NB4 (cell line): ENCODE data around the gene DST.
"Not testable (repeated sequence)": the region's sequence is repeated elsewhere in the genome, so short reads cannot be mapped to it uniquely, and the experiment has no call there.

ENCODE experiments used
- DNase-seq: peaks from one replicate; pipeline ENCODE4 v3.0.0; 2010; ENCODE audit warnings: low read depth
- H3K4me3 ChIP-seq: one replicate; pipeline ENCODE4 v1.5.1; 2011; ENCODE audit warnings: mild to moderate bottlenecking, low read depth, low read length, moderate library complexity
- CTCF ChIP-seq: IDR thresholded peaks from one replicate; pipeline ENCODE4 v1.5.1; 2012; ENCODE audit warnings: low read depth, low read length
- MAX ChIP-seq: IDR thresholded peaks from 2 replicates; pipeline ENCODE4 v1.6.1; 2011; ENCODE audit warnings: low read depth, low read length
- MYC ChIP-seq: IDR thresholded peaks from 2 replicates; pipeline ENCODE4 v1.6.1; 2011; ENCODE audit warnings: low read depth, low read length
- POLR2A ChIP-seq: IDR thresholded peaks from 2 replicates; pipeline ENCODE4 v1.6.1; 2011; ENCODE audit warnings: mild to moderate bottlenecking; ENCODE audit not compliant: insufficient read length; ENCODE audit errors: extremely low read depth

Gene DST

GRCh38 chr6:56567501-56567900 lies 75.2 kb downstream of the DST start:
- TF ChIP-seq CTCF (no peak), MAX (no peak), POLR2A (no peak)
- H3K4me3 ChIP-seq: no peak overlapping the region
- no peak for DNase-seq

- H3K4me3 ChIP-seq, DNase-seq: not testable (repeated sequence)
These were observed 80.0 kb downstream of the DST start for GRCh38 chr6:56562730-56563129.

- no peak overlapping the region for H3K4me3 ChIP-seq
These were observed 85.7 kb downstream of the DST start for GRCh38 chr6:56556751-56557540.

GRCh38 chr6:56555438-56555872 lies 87.2 kb downstream of the DST start:
- H3K4me3 ChIP-seq: no peak overlapping the region
- TF ChIP-seq CTCF (no peak), POLR2A (no peak), MAX (no peak), MYC (no peak)
- no peak for DNase-seq

More at GRCh38 chr6:56556751-56557540, 85.7 kb downstream of the DST start:
- TF ChIP-seq MYC: no peak
- TF ChIP-seq MAX: no peak
- TF ChIP-seq CTCF: no peak
- TF ChIP-seq POLR2A: no peak
- DNase-seq: no peak

GRCh38 chr6:56552187-56553130 lies 90.2 kb downstream of the DST start:
- no peak overlapping the region for H3K4me3 ChIP-seq
- no peak for DNase-seq
- TF ChIP-seq MYC (no peak), CTCF (no peak), POLR2A (no peak), MAX (no peak)
